Adipocyte (in vitro differentiated cells): ENCODE measurements around the gene GAK.

Experiments
- DNase-seq: peaks from one replicate; pipeline ENCODE4 v3.0.0-alpha.2; 2015; ENCODE audit warnings: low read depth
- H3K27me3 ChIP-seq: replicated peaks from 2 replicates; pipeline ENCODE4 v1.7.0; 2013; ENCODE audit warnings: mild to moderate bottlenecking, low read length, moderate library complexity; ENCODE audit not compliant: control insufficient read depth, insufficient read depth
- H3K36me3 ChIP-seq: 2 replicates; pipeline ENCODE4 v1.7.0; 2013; ENCODE audit warnings: low read length, mild to moderate bottlenecking, moderate library complexity; ENCODE audit not compliant: control insufficient read depth, insufficient read depth, severe bottlenecking
- H3K4me1 ChIP-seq: 2 replicates; pipeline ENCODE4 v1.7.0; 2013; ENCODE audit warnings: mild to moderate bottlenecking, low read length, moderate library complexity; ENCODE audit not compliant: control insufficient read depth, insufficient read depth
- H3K4me3 ChIP-seq: 2 replicates; pipeline ENCODE4 v1.7.0; 2013; ENCODE audit warnings: mild to moderate bottlenecking, low read length, moderate library complexity
- H3K9ac ChIP-seq: 2 replicates; pipeline ENCODE4 v1.7.0; 2013; ENCODE audit warnings: mild to moderate bottlenecking, low read length, moderate library complexity
- H3K9me3 ChIP-seq: 2 replicates; pipeline ENCODE4 v1.7.0; 2013; ENCODE audit warnings: mild to moderate bottlenecking, low read length, moderate library complexity; ENCODE audit not compliant: control insufficient read depth

The GAK gene

GRCh38 chr4:968621-969394, 36.7 kb upstream of the GAK start:
- H3K9me3 ChIP-seq, result no peaks in the 10 kb centered on the region
- H3K27me3 ChIP-seq, result no peaks in the 10 kb centered on the region
- H3K36me3 ChIP-seq, result peaks cover 24% of the 10 kb centered on the region
- no peak overlapping the region for H3K9ac ChIP-seq
- no peak overlapping the region for H3K4me3 ChIP-seq
- H3K4me1 ChIP-seq, result peaks cover 15% of the 10 kb centered on the region
- no peak for DNase-seq

DNA sequence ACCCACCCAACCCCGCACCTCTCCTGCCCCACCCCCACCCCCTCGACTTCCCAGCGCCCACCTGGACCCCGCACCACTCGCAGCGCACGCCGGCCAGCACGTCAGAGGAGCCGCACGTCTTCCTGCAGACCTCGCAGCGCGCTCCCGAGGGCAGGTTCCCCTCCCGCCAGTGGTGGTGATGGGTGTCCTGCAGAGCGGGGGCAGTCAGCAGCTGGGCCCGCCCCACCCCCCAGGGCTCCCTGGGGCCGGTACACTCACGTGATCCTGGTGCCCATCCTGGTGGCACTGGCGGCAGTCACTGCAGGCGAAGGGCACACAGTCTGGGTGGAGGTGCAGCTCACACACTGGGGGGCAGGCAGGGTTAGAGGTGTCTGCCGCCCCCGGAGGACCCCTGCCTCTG, 36.1 kb upstream of the GAK start:
- H3K9me3 ChIP-seq, result no peaks in the 10 kb centered on the region
- H3K27me3 ChIP-seq, result no peaks in the 10 kb centered on the region
- no peak overlapping the region for H3K4me3 ChIP-seq
- peaks cover 24% of the 10 kb centered on the region for H3K36me3 ChIP-seq
- no peak for DNase-seq
- H3K4me1 ChIP-seq, result peaks cover 15% of the 10 kb centered on the region
- no peak overlapping the region for H3K9ac ChIP-seq

DNA sequence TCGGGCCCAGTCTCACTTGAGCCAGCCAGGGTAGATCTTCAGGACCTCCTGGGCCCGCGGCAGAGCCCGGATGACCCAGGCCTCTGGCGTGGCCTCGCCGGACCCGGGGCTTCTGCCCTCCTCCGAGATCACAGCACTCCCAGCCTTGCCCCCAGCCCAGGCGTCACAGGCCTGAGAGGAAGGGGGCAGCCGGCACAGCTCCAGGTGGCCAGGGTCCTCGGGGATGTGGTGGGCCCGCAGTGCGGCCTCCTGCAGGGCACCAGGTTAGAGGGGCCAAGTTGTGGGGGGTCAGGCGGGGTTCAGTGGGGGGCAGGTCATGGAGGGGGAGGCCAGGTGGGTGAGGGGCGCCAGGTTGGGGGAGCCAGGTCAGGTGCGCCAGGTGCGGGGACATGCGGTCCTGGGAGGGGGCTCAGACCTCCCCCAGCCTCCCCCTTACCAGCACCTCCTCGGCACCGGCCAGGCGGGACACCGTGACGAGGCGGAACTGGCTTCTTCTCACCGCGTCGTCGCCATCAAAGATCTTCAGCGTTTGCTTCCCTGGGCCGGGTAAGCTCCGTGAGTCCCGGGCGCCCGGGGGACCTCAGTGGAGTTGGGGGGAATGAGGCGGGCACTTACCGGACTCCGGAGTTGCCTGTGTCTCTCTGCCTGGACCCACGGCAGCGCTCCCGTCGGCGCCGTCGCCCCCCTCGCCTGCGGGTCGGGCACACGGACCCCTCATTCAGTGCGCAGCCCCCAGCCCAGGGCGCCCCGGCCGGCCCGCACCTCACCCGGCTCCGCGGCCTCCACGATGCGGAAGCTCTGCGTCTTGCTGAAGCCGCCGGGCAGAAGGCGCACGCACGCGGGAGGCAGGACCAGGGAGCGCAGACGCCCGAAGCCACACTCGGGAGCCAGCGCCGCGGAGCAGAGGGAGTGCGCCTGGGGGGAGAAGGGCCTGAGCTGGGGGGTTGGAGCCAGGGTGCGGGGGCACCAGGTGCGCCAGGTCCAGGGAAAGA, 35.3 kb upstream of the GAK start:
- Histone ChIP-seq H3K4me3 (no peak overlapping the region), H3K4me1 (peaks cover 15% of the 10 kb centered on the region), H3K27me3 (no peaks in the 10 kb centered on the region), H3K9me3 (no peaks in the 10 kb centered on the region), H3K9ac (no peak overlapping the region), H3K36me3 (peaks cover 27% of the 10 kb centered on the region)
- no peak for DNase-seq

- no peak overlapping the region for H3K9ac ChIP-seq
- DNase-seq, result no peak
- H3K4me3 ChIP-seq, result no peak overlapping the region
- peaks cover 36% of the 10 kb centered on the region for H3K36me3 ChIP-seq
- H3K9me3 ChIP-seq, result no peaks in the 10 kb centered on the region
- peaks cover 7% of the 10 kb centered on the region for H3K4me1 ChIP-seq
- no peaks in the 10 kb centered on the region for H3K27me3 ChIP-seq
Measured at GRCh38 chr4:966266-967112, 34.4 kb upstream of the GAK start.

- no peak overlapping the region for H3K9ac ChIP-seq
- no peak overlapping the region for H3K4me3 ChIP-seq
- no peak for DNase-seq
- no peaks in the 10 kb centered on the region for H3K27me3 ChIP-seq
- no peaks in the 10 kb centered on the region for H3K9me3 ChIP-seq
- peaks cover 39% of the 10 kb centered on the region for H3K36me3 ChIP-seq
- no peaks in the 10 kb centered on the region for H3K4me1 ChIP-seq
Measured at GRCh38 chr4:965766-966134, 33.6 kb upstream of the GAK start.

DNA sequence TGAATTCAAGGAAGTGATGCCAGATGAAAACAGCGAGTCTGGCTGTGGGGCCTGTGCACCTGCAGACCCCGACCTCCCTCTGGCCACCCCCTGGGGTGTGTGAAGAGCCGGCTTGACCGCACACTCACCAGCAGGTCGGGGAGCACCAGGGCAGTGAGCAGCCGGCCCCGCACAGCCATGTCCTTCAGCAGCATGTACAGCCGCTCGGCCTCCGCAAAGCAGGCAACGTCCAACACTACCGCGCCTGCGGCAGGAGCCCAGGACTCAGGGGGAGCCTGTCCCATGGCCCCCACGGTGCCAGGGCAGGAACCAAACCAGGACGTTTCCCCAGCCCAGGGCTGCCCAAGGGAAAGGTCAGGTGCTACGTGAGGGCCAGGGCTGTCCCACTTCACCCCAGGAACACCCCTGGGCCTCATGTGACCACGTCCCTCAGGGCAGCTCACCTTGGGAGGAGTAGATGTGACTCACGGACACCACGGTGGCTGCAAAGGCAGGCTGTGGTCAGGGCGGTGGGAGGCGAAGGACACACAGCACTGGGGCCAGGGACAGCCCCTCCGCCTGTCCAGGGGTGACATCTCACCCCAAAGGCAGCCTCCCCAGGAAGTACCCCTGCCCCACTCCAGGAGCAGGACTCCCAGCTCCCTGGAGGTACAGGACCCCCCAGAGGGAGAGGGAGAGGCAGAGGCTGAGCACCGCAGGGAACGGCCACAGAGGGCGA, 33.1 kb upstream of the GAK start:
- Histone ChIP-seq H3K9me3 (no peaks in the 10 kb centered on the region), H3K36me3 (peaks cover 43% of the 10 kb centered on the region), H3K4me1 (no peaks in the 10 kb centered on the region), H3K4me3 (no peak overlapping the region), H3K9ac (no peak overlapping the region), H3K27me3 (no peaks in the 10 kb centered on the region)
- DNase-seq, result no peak

- Histone ChIP-seq H3K9ac (no peak overlapping the region), H3K36me3 (peaks cover 43% of the 10 kb centered on the region), H3K4me3 (no peak overlapping the region), H3K27me3 (no peaks in the 10 kb centered on the region), H3K9me3 (no peaks in the 10 kb centered on the region), H3K4me1 (no peaks in the 10 kb centered on the region)
- no peak for DNase-seq
Measured at GRCh38 chr4:964346-965025, 32.4 kb upstream of the GAK start.

- H3K9me3 ChIP-seq, result no peaks in the 10 kb centered on the region
- no peak overlapping the region for H3K4me3 ChIP-seq
- H3K36me3 ChIP-seq, result peaks cover 43% of the 10 kb centered on the region
- H3K9ac ChIP-seq, result no peak overlapping the region
- no peak for DNase-seq
- no peaks in the 10 kb centered on the region for H3K4me1 ChIP-seq
- H3K27me3 ChIP-seq, result no peaks in the 10 kb centered on the region
Measured at GRCh38 chr4:963276-964225, 31.4 kb upstream of the GAK start.

DNA sequence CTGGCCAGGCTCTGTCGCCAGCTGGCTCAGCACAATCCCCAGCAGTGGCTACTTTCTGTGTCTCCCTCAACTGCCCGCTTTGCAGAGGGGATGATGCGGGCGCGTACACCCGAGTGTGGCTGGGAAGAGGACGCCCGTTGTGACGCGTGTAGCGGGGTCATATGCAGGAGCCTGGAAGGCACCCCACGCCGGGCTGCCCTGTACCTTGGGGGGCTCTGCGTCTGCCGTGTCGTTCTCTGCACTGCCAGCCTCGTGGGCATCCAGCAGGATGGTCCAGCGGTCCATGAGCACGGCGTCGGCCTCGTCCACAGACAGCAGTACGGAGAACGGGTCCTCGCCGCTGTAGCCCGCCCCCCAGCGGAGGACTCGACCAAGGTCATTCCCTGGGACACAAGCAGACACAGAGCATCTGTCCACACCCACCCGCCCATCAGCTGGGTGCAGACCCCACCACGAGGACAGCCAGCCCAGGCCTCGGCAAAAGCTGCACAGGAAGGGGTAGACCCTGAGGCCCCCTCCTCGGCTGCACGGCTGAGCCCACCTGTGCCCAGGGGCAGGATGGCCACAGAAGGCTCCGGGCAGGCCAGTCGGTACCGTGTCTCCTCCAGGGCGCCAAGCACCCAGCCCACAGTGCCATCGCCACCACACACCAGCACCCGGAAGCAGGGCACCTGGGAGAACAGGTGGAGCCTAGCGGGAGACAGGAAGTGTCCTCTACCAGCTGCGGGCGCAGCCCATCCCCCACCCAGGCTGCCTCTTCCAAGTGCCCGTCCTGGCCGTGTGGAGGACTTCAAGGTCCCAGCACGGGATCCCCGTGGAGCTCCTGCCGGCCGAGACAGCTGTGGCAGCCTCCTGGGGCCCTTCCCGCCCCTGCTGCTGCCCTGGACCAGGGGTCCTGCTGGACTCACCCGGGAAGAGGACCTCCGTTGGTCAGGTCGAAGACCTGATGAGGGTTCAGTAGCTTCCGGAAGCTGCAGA, 30.4 kb upstream of the GAK start:
- Histone ChIP-seq H3K9me3 (no peaks in the 10 kb centered on the region), H3K4me1 (no peaks in the 10 kb centered on the region), H3K9ac (no peak overlapping the region), H3K4me3 (no peak overlapping the region), H3K27me3 (no peaks in the 10 kb centered on the region), H3K36me3 (peaks cover 43% of the 10 kb centered on the region)
- no peak for DNase-seq
